ENCODE measurements around the gene SCD5.
"Not testable (repeated sequence)": the region's sequence is repeated elsewhere in the genome, so short reads cannot be mapped to it uniquely, and the experiment has no call there.

Gene SCD5

GRCh38 chr4:82798168-82799005 is at the start of gene SCD5:
SCD5 (minus strand) TSS chr4:82798796; CDS start chr4:82798537, 259 bp downstream.
- peak; percentile 80 for DNase-seq

GRCh38 chr4:82842593-82842992 is 44.0 kb upstream of the SCD5 start:
- no peak for DNase-seq

GRCh38 chr4:82839624-82840023 is 41.0 kb upstream of the SCD5 start:
- no peak for DNase-seq

GRCh38 chr4:82833696-82834313 is 35.2 kb upstream of the SCD5 start:
- no peak for DNase-seq

- DNase-seq = not testable (repeated sequence)
These were observed 34.5 kb upstream of the SCD5 start for GRCh38 chr4:82833060-82833459.

- DNase-seq = no peak
These were observed 26.8 kb upstream of the SCD5 start for GRCh38 chr4:82825425-82825824.

- no peak for DNase-seq
These were observed 24.5 kb upstream of the SCD5 start for GRCh38 chr4:82823062-82823461.

GRCh38 chr4:82820689-82821088 is 22.1 kb upstream of the SCD5 start:
- DNase-seq = no peak

GRCh38 chr4:82818664-82819662 is 20.4 kb upstream of the SCD5 start:
- DNase-seq = no peak

GRCh38 chr4:82816874-82817273 is 18.3 kb upstream of the SCD5 start:
- DNase-seq = not testable (repeated sequence)

- no peak for DNase-seq
These were observed 15.4 kb upstream of the SCD5 start for GRCh38 chr4:82814034-82814433.

- DNase-seq = no peak
These were observed 13.3 kb upstream of the SCD5 start for GRCh38 chr4:82811838-82812341.

GRCh38 chr4:82811392-82811791 is 12.8 kb upstream of the SCD5 start:
- no peak for DNase-seq

GRCh38 chr4:82810176-82810575 is 11.6 kb upstream of the SCD5 start:
- DNase-seq = no peak

- no peak for DNase-seq
These were observed 11.0 kb upstream of the SCD5 start for GRCh38 chr4:82809619-82810018.

GRCh38 chr4:82803746-82804145 is 5.2 kb upstream of the SCD5 start:
- no peak for DNase-seq

- no peak for DNase-seq
These were observed 4.3 kb upstream of the SCD5 start for GRCh38 chr4:82802911-82803310.

GRCh38 chr4:82801910-82802521 is 3.4 kb upstream of the SCD5 start:
- DNase-seq = no peak

- DNase-seq = no peak
These were observed 648 bp upstream of the SCD5 start for GRCh38 chr4:82799006-82799881.

- DNase-seq = peak; percentile 68
These were observed 1.0 kb downstream of the SCD5 start for GRCh38 chr4:82797405-82798111.

GRCh38 chr4:82797040-82797404 is 1.6 kb downstream of the SCD5 start:
- DNase-seq = no peak

Data from activated CD8-positive, alpha-beta memory T cell treated with anti-CD3 and anti-CD28 coated beads for 24 hours (primary cell).